Left cardiac atrium (tissue), 2 donors: ENCODE data around the gene AQR. TPM values are rescaled to one million over a fixed set of nuclear protein-coding genes. Genes with fewer than 3 reads are reported as not detected.

Experiments used
- total RNA-seq, 2 donors: library from RNA; stranded (reverse); fragmentation: NEBNext Ultra II Directional; extraction: Animal tissue kit (Norgen Biotek cat#: 25700); gene quantifications; one replicate each; pipeline ENCODE4 v1.2.1, GENCODE V29; 2021
- donor health status: DM: no; HTN: yes; CAD: no; lungs with severe emphysema.
- donor health status: DM: yes; HTN: yes; CAD: no.

The AQR gene
- total RNA-seq, 2 donors from 2014 or later: 12.9 to 14.3 TPM

Other genes with a start within 250 kb of the AQR start
- gene GJD2, start 214.7 kb downstream of the AQR start, total RNA-seq: 10 to 100 TPM in 1 of 2 donors, 1 to 10 TPM in 1; 4.9 to 19.2 TPM
- over 10,000 TPM; 12,863 to 14,182 TPM for gene ACTC1, start 174.2 kb downstream of the AQR start, total RNA-seq
- 10 to 100 TPM; 33.7 to 35.8 TPM for gene ZNF770, start 18.5 kb upstream of the AQR start, total RNA-seq
- not detected for gene NANOGP8, start 115.6 kb upstream of the AQR start, total RNA-seq